ENCODE measurements around the gene PSRC1.

PSRC1 gene

GRCh38 chr1:109277434-109278204, 5.3 kb downstream of the PSRC1 start:
- Histone ChIP-seq H3K36me3 (ENCODE audit: control insufficient read depth, low read depth, low read length) (peaks cover 19% of the 10 kb centered on the region), H3K4me1 (ENCODE audit: control insufficient read depth, low read depth, low read length) (peaks cover 11% of the 10 kb centered on the region), H3K9ac (ENCODE audit: low read length) (no peak overlapping the region), H3K27me3 (ENCODE audit: control insufficient read depth, insufficient read depth, low read length) (no peaks in the 10 kb centered on the region), H3K9me3 (ENCODE audit: control insufficient read depth, low read depth, low read length) (no peaks in the 10 kb centered on the region), H3K27ac (ENCODE audit: low read length) (no peak overlapping the region), H3K4me3 (ENCODE audit: low read length) (no peak overlapping the region)

GRCh38 chr1:109275706-109276345, 7.1 kb downstream of the PSRC1 start:
- Histone ChIP-seq H3K4me1 (ENCODE audit: control insufficient read depth, low read depth, low read length) (no peaks in the 10 kb centered on the region), H3K36me3 (ENCODE audit: control insufficient read depth, low read depth, low read length) (peaks cover 21% of the 10 kb centered on the region), H3K4me3 (ENCODE audit: low read length) (no peak overlapping the region), H3K27ac (ENCODE audit: low read length) (no peak overlapping the region), H3K9me3 (ENCODE audit: control insufficient read depth, low read depth, low read length) (no peaks in the 10 kb centered on the region), H3K9ac (ENCODE audit: low read length) (no peak overlapping the region), H3K27me3 (ENCODE audit: control insufficient read depth, insufficient read depth, low read length) (no peaks in the 10 kb centered on the region)

DNA sequence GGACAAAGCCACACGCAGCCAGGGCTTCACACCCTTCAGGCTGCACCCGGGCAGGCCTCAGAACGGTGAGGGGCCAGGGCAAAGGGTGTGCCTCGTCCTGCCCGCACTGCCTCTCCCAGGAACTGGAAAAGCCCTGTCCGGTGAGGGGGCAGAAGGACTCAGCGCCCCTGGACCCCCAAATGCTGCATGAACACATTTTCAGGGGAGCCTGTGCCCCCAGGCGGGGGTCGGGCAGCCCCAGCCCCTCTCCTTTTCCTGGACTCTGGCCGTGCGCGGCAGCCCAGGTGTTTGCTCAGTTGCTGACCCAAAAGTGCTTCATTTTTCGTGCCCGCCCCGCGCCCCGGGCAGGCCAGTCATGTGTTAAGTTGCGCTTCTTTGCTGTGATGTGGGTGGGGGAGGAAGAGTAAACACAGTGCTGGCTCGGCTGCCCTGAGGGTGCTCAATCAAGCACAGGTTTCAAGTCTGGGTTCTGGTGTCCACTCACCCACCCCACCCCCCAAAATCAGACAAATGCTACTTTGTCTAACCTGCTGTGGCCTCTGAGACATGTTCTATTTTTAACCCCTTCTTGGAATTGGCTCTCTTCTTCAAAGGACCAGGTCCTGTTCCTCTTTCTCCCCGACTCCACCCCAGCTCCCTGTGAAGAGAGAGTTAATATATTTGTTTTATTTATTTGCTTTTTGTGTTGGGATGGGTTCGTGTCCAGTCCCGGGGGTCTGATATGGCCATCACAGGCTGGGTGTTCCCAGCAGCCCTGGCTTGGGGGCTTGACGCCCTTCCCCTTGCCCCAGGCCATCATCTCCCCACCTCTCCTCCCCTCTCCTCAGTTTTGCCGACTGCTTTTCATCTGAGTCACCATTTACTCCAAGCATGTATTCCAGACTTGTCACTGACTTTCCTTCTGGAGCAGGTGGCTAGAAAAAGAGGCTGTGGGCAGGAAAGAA, 8.1 kb downstream of the PSRC1 start:
- no peaks in the 10 kb centered on the region for H3K27me3 ChIP-seq (ENCODE audit: control insufficient read depth, insufficient read depth, low read length)
- H3K9me3 ChIP-seq (ENCODE audit: control insufficient read depth, low read depth, low read length): no peaks in the 10 kb centered on the region
- H3K4me3 ChIP-seq (ENCODE audit: low read length): no peak overlapping the region
- H3K4me1 ChIP-seq (ENCODE audit: control insufficient read depth, low read depth, low read length): no peaks in the 10 kb centered on the region
- H3K9ac ChIP-seq (ENCODE audit: low read length): no peak overlapping the region
- H3K36me3 ChIP-seq (ENCODE audit: control insufficient read depth, low read depth, low read length): peaks cover 16% of the 10 kb centered on the region
- no peak overlapping the region for H3K27ac ChIP-seq (ENCODE audit: low read length)

DNA sequence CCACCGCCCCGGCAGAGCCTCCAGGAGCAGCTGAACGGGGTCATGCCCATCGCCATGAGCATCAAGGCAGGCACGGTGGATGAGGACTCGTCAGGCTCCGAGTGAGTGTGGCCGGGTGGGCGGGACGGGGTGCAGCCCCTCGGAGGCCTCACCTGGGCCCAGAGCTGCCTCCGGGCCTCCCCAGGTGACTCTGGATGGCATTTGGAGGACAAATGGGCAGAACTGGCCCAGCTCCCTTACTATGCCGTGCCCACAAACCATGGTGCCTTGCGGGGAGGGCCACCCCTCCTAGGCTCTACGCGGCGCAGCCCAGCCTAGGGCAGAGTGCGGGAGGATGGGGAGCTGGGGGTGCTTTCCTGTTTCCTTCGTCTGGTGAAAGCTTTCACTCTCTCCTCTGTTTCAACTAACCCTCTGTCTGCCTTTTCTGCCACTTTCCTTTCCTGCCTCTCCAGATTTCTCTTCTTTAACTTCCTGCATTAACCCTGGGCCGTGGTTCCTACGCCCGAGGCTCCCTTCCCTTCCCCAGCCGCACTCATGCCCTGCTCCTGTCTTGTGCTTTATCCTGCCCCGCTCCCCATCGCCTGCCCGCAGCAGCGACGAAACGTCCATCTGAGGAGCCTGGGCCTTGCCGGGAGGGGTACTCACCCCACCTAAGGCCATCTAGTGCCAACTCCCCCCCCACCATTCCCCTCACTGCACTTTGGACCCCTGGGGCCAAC, 9.2 kb downstream of the PSRC1 start:
- no peak overlapping the region for H3K9ac ChIP-seq (ENCODE audit: low read length)
- no peaks in the 10 kb centered on the region for H3K9me3 ChIP-seq (ENCODE audit: control insufficient read depth, low read depth, low read length)
- H3K27ac ChIP-seq (ENCODE audit: low read length): no peak overlapping the region
- no peaks in the 10 kb centered on the region for H3K27me3 ChIP-seq (ENCODE audit: control insufficient read depth, insufficient read depth, low read length)
- peaks cover 15% of the 10 kb centered on the region for H3K36me3 ChIP-seq (ENCODE audit: control insufficient read depth, low read depth, low read length)
- no peak overlapping the region for H3K4me3 ChIP-seq (ENCODE audit: low read length)
- no peaks in the 10 kb centered on the region for H3K4me1 ChIP-seq (ENCODE audit: control insufficient read depth, low read depth, low read length)

DNA sequence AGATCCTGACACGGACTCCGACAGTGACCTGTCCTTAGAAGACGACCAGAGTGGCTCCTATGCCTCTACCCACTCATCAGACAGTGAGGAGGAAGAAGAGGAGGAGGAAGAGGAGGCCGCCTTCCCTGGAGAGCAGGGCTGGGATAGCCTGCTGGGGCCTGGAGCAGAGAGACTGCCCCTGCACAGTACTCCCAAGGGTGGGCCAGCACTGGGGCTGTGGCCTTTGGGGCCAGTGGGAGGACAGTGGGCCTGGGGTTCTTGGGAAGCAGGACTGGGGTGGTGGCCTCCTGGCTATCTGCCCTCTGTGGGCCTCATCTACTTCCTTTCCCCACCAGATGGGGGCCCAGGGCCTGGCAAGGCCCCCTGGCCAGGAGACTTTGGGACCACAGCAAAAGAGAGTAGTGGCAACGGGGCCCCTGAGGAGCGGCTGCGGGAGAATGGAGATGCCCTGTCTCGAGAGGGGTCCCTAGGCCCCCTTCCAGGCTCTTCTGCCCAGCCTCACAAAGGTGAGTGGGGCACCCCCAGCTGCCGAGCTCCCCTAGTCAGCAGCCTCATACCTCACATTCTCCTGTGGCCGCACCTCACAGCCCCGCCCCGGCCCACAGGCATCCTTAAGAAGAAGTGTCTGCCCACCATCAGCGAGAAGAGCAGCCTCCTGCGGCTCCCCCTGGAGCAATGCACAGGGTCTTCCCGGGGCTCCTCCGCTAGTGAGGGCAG, 10.0 kb downstream of the PSRC1 start:
- no peaks in the 10 kb centered on the region for H3K9me3 ChIP-seq (ENCODE audit: control insufficient read depth, low read depth, low read length)
- H3K27ac ChIP-seq (ENCODE audit: low read length): no peak overlapping the region
- H3K36me3 ChIP-seq (ENCODE audit: control insufficient read depth, low read depth, low read length): peaks cover 18% of the 10 kb centered on the region
- no peaks in the 10 kb centered on the region for H3K27me3 ChIP-seq (ENCODE audit: control insufficient read depth, insufficient read depth, low read length)
- H3K4me3 ChIP-seq (ENCODE audit: low read length): no peak overlapping the region
- H3K4me1 ChIP-seq (ENCODE audit: control insufficient read depth, low read depth, low read length): no peaks in the 10 kb centered on the region
- H3K9ac ChIP-seq (ENCODE audit: low read length): no peak overlapping the region

DNA sequence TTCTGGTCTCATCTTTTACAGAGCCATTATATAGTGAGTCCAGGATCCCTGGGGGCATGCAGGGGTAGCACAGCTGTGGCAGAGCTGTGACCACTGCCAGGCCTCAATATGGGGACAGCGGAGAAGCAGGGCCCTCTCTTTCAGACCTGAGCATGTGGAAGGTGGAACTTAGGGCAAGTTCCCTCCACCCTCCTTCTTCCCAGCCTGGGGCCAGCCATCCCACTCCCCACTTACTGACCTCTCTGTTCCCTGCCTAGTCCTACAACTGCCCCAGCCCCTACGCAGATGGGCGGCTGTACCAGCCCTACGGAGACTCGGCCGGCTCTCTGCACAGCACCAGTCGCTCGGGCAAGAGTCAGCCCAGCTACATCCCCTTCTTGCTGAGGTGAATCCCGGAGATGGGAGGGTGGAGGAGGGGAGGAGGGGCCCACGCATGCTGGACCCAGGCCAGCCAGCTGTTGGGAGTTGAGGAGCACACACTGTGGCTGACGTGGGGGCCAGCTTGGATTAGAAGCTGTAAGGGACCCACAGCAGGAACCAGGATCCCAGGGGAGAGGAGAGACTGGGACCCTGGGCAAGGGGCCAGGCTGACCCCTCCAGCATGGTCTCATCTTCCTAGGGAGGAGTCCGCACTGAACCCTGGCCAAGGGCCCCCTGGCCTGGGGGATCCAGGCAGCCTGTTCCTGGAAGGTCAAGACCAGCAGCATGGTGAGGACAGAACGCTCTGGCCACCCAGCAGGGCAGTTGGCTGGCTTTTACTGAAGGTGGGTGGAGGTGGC, 10.7 kb downstream of the PSRC1 start:
- Histone ChIP-seq H3K9ac (ENCODE audit: low read length) (no peak overlapping the region), H3K36me3 (ENCODE audit: control insufficient read depth, low read depth, low read length) (peaks cover 23% of the 10 kb centered on the region), H3K4me1 (ENCODE audit: control insufficient read depth, low read depth, low read length) (no peaks in the 10 kb centered on the region), H3K9me3 (ENCODE audit: control insufficient read depth, low read depth, low read length) (no peaks in the 10 kb centered on the region), H3K27ac (ENCODE audit: low read length) (no peak overlapping the region), H3K27me3 (ENCODE audit: control insufficient read depth, insufficient read depth, low read length) (no peaks in the 10 kb centered on the region), H3K4me3 (ENCODE audit: low read length) (no peak overlapping the region)

DNA sequence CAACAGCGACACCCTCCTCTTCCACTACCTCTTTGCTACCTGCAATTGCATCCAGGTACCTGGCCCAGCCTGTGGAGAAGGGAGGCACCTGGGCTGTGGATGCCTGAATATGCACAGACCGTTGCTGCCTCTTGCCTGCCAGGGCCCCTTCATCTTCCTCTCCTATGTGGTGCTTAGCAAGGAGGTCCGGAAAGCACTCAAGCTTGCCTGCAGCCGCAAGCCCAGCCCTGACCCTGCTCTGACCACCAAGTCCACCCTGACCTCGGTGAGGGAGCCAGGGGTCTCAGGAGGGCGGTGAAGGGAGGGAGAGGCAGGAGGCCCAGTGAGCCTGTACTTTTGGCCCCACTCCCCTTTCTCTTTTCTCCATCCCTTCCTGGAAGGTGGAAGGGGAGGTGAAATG, 11.5 kb downstream of the PSRC1 start:
- no peak overlapping the region for H3K4me3 ChIP-seq (ENCODE audit: low read length)
- H3K9ac ChIP-seq (ENCODE audit: low read length): no peak overlapping the region
- H3K27ac ChIP-seq (ENCODE audit: low read length): no peak overlapping the region
- H3K9me3 ChIP-seq (ENCODE audit: control insufficient read depth, low read depth, low read length): no peaks in the 10 kb centered on the region
- H3K36me3 ChIP-seq (ENCODE audit: control insufficient read depth, low read depth, low read length): peaks cover 23% of the 10 kb centered on the region
- no peaks in the 10 kb centered on the region for H3K27me3 ChIP-seq (ENCODE audit: control insufficient read depth, insufficient read depth, low read length)
- H3K4me1 ChIP-seq (ENCODE audit: control insufficient read depth, low read depth, low read length): no peaks in the 10 kb centered on the region

DNA sequence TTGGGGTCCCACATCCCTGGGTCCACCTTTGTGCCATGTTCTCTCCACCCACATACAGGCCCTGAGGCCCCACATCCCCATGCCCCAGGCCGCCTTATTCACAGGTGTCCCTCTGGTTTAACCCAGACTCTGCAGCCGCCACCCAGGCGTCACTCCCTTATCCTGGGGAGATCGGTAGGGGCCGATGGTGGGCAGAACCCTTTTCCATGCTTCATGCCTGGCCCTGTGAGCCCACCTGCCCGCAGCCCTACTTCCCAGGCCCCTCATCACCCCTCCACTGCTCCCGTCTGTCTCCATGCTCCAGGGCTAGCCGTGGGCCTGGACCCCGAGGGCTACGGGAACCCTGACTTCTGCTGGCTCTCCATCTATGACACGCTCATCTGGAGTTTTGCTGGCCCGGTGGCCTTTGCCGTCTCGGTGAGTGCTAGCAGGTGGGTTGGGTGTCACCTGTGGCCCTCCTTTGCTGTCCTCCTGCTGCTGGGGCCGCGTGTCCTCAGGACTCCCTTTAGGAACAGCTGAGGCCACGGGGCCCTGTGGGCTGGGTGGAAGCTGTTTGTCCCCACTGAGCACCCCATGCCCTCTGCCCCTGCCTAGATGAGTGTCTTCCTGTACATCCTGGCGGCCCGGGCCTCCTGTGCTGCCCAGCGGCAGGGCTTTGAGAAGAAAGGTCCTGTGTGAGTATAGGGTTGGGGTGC, 12.2 kb downstream of the PSRC1 start:
- no peak overlapping the region for H3K27ac ChIP-seq (ENCODE audit: low read length)
- H3K27me3 ChIP-seq (ENCODE audit: control insufficient read depth, insufficient read depth, low read length): no peaks in the 10 kb centered on the region
- no peak overlapping the region for H3K9ac ChIP-seq (ENCODE audit: low read length)
- H3K36me3 ChIP-seq (ENCODE audit: control insufficient read depth, low read depth, low read length): peaks cover 24% of the 10 kb centered on the region
- H3K9me3 ChIP-seq (ENCODE audit: control insufficient read depth, low read depth, low read length): no peaks in the 10 kb centered on the region
- no peak overlapping the region for H3K4me3 ChIP-seq (ENCODE audit: low read length)
- no peaks in the 10 kb centered on the region for H3K4me1 ChIP-seq (ENCODE audit: control insufficient read depth, low read depth, low read length)

DNA sequence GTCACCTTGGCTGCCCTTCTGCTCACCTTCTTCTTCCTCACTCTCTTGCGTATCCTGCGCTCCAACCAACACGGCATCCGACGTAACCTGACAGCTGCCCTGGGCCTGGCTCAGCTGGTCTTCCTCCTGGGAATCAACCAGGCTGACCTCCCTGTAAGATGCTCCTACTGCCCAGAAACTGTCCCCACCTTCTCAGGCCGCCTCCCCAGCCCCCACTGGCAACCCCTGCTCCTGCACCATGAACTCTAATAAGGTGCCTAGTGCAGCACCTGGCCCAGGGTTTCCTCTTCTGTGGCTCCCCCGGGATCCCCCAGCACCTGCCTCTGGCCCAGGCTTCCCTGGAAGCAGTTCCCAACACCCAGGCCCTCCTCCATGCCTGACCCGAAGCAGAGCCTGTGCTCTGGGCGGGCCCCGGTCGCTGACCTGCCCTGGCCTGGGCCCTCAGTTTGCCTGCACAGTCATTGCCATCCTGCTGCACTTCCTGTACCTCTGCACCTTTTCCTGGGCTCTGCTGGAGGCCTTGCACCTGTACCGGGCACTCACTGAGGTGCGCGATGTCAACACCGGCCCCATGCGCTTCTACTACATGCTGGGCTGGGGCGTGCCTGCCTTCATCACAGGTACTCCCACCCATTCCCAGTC, 12.8 kb downstream of the PSRC1 start:
- H3K4me3 ChIP-seq (ENCODE audit: low read length): no peak overlapping the region
- peaks cover 30% of the 10 kb centered on the region for H3K36me3 ChIP-seq (ENCODE audit: control insufficient read depth, low read depth, low read length)
- no peaks in the 10 kb centered on the region for H3K9me3 ChIP-seq (ENCODE audit: control insufficient read depth, low read depth, low read length)
- no peak overlapping the region for H3K9ac ChIP-seq (ENCODE audit: low read length)
- no peaks in the 10 kb centered on the region for H3K27me3 ChIP-seq (ENCODE audit: control insufficient read depth, insufficient read depth, low read length)
- H3K27ac ChIP-seq (ENCODE audit: low read length): no peak overlapping the region
- H3K4me1 ChIP-seq (ENCODE audit: control insufficient read depth, low read depth, low read length): no peaks in the 10 kb centered on the region

All from iPS-18a (cell line).